GM12872 (cell line): ENCODE results near the gene RAP2A.

Source experiments
- TF ChIP-seq, protein P1 (sequence below): IDR thresholded peaks from 3 replicates; pipeline ENCODE4 v1.5.1; 2011; ENCODE audit warnings: low read depth, mild to moderate bottlenecking, low read length, moderate library complexity; ENCODE audit not compliant: insufficient read depth

Gene RAP2A

DNA sequence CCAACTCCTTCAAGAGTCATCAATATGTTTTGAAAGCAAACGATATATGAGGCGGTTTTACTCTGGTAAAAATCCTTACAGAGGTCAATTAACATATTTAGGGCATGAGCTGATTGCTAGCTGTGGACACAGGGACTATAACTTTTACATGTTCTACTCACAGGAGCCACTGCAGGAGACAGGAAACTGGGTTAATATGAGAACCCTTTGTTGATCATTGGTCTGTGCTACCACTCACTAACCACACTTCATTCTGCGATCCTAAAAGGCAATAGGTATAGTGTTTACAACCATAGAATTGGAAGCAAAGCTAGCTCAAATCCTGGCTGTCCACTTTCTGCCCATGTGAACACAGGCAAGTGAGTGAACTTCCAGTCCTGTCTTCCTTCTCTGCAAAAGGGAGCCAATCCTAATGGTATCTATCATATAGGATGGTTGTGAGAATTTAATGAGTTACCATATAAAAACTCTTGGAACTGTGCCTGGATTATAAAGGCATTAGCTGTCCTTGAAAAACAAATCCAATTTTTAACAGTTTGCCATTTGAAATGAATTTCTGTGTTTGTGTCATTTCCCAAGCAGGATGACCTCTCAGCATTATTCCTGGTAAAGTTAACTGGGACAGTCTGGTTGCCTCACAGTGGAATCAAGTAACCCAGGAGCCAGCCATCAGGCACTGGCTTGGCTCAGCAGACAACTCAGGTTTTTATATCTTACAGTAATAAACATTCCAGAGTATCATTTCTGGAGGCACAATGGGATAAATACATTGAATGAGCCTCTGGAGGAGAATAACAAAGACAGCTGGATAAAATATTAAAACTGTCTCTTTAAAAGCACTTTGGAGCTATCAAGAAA is 29.8 kb upstream of the RAP2A start:
- TF ChIP-seq, protein P1, sequence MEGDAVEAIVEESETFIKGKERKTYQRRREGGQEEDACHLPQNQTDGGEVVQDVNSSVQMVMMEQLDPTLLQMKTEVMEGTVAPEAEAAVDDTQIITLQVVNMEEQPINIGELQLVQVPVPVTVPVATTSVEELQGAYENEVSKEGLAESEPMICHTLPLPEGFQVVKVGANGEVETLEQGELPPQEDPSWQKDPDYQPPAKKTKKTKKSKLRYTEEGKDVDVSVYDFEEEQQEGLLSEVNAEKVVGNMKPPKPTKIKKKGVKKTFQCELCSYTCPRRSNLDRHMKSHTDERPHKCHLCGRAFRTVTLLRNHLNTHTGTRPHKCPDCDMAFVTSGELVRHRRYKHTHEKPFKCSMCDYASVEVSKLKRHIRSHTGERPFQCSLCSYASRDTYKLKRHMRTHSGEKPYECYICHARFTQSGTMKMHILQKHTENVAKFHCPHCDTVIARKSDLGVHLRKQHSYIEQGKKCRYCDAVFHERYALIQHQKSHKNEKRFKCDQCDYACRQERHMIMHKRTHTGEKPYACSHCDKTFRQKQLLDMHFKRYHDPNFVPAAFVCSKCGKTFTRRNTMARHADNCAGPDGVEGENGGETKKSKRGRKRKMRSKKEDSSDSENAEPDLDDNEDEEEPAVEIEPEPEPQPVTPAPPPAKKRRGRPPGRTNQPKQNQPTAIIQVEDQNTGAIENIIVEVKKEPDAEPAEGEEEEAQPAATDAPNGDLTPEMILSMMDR: no peak

DNA sequence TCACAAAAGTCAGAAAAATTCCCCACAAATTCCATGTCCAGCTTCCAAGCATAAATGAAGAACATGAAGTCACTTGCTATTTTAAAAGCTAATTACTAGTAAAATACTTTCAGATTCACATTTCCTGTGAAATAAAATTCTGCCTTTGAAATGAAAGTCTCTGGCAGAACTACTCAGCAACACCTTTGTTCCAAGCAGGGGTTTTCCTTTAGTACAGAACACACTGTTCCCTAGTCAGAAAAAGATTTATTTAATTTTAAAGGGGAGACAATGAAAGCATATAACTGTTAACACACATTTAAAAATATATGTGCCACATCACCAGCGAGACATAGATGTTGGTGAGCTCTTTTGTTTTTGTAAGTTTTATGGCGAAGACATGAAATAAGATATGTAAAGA is 26.4 kb upstream of the RAP2A start:
- TF ChIP-seq, protein P1: no peak

DNA sequence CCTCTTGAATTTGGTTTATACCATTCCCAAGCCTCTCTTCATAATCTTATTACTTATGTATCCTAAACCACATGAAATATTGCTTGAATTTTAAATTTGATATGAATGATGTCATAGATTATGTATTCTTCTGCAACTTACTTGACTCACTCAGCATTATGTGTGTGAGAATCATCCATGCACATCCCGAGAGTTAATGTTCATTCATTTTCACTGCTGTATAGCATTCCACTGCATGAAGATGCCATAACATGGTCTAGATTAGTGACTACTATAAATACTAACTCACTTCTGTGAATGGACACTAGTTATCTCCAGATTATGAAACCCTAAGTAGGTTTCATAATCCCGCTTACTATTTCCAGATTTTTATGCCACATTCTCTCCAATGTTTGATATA is 25.0 kb upstream of the RAP2A start:
- TF ChIP-seq, protein P1: no peak

DNA sequence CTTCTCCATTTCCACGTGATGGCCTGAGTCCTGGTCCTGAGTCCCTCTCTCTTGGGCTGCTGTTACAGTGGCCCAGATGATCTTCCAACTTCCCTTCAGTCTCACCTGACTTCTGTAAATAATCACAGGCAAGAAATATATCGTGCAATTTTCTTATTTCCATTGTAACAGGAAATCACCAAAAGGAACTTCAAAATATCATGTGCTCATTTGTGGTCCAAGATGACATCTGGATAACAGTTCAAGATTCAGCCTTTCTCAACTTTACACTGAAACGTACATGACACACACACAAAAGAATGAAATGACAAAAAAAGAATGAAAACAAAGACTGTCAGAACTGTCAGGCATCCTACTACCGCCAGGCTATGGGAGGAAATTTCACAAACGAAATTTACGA is 22.0 kb upstream of the RAP2A start:
- TF ChIP-seq, protein P1: no peak

DNA sequence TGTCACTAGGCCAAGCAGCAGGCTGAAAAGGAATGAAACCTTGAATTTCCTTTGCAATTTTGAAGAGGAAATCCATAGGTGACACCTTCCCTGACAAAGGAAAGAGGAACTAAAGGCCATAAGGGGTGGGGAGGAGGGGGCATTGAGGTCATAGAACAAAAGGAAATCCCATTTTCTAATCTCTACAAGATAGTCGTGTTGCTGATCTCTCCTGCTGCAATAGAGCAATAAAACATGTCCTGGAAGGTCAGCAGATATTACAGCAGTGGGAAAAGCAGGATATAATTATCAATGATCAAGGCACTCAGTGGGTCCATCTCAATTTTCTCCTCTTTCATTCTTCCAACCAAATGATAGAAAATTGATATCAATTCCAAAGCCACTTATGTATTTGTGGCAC is 20.3 kb upstream of the RAP2A start:
- TF ChIP-seq, protein P1: no peak

DNA sequence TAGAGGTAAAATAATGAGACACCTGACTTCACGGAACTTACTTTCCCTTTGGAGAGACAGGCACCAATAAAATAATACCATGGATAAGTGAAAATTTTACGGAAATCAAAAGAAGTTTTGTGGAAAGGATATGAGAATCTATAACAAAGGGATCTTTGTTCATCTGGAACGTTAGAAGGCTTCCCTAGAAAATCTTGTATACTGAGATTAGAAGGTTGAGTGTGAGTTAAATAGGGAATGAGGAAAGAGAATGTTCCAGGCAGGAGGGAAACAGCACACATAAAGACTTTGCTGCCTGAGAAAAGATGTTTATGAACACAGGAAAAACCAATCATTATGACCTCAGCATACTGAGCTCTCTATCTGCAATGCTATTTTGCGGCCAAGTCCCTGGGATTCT is 19.6 kb upstream of the RAP2A start:
- TF ChIP-seq, protein P1: no peak

DNA sequence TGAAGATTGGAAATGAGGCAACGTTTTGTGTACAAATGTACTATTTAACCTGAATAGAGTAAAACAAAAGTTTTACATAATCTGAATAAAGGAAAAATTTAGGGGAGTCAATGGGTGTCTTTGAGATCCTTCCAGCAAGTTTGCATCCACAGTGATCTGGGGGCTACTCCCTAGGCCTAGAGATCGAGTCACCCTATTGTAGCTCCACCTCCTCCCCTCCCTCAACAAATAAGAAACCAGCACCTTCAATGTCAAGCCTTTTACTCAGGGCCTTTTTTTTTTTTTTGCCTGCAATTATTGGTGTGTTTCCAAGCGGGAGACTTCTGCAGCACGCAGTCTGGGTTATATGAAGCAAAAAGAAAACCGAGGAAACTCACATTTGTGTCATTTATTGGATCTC is 16.3 kb upstream of the RAP2A start:
- TF ChIP-seq, protein P1: no peak
